Activated naive CD8-positive, alpha-beta T cell treated with anti-CD3 and anti-CD28 coated beads, Interleukin-2, amount 50 U/mL, for 16 hours (primary cell): ENCODE measurements around the gene DUOXA1.
"Not testable (repeated sequence)": the region's sequence is repeated elsewhere in the genome, so short reads cannot be mapped to it uniquely, and the experiment has no call there.

Experiments
- DNase-seq: peaks from one replicate; pipeline ENCODE4 v3.0.0-alpha.2; 2020; ENCODE audit warnings: low read depth, low spot score

The DUOXA1 gene

GRCh38 chr15:45091161-45091560, 38.5 kb downstream of the DUOXA1 start:
- DNase-seq: no peak

GRCh38 chr15:45089712-45090373, 39.8 kb downstream of the DUOXA1 start:
- no peak for DNase-seq

- DNase-seq: no peak
These were observed 40.6 kb downstream of the DUOXA1 start for GRCh38 chr15:45088801-45089711.

- DNase-seq: no peak
These were observed 42.2 kb downstream of the DUOXA1 start for GRCh38 chr15:45087513-45087912.

- DNase-seq: no peak
These were observed 45.5 kb downstream of the DUOXA1 start for GRCh38 chr15:45084163-45084562.

GRCh38 chr15:45083223-45083622, 46.5 kb downstream of the DUOXA1 start:
- DNase-seq: no peak

- DNase-seq: not testable (repeated sequence)
These were observed 47.3 kb downstream of the DUOXA1 start for GRCh38 chr15:45082412-45082811.

GRCh38 chr15:45080593-45080992, 49.1 kb downstream of the DUOXA1 start:
- not testable (repeated sequence) for DNase-seq

- DNase-seq: not testable (repeated sequence)
These were observed 49.9 kb downstream of the DUOXA1 start for GRCh38 chr15:45079628-45080246.

- not testable (repeated sequence) for DNase-seq
These were observed 50.5 kb downstream of the DUOXA1 start for GRCh38 chr15:45079201-45079600.

GRCh38 chr15:45077391-45077790, 52.3 kb downstream of the DUOXA1 start:
- DNase-seq: not testable (repeated sequence)

GRCh38 chr15:45075440-45076320, 54.0 kb downstream of the DUOXA1 start:
- not testable (repeated sequence) for DNase-seq

- not testable (repeated sequence) for DNase-seq
These were observed 56.1 kb downstream of the DUOXA1 start for GRCh38 chr15:45073602-45074001.

- not testable (repeated sequence) for DNase-seq
These were observed 59.7 kb downstream of the DUOXA1 start for GRCh38 chr15:45069942-45070360.
